ENCODE results near the gene KCNN3.

GRCh38 chr1:154784924-154785531, 85.1 kb downstream of the KCNN3 start:
- TF ChIP-seq POLR2A (IDR thresholded peaks at IDR 0.05; ENCODE audit: low read depth, low read length) (peak; percentile 36; the same call in 1 of the 2 replicates), POLR2AphosphoS5 (IDR thresholded peaks at IDR 0.05; ENCODE audit: low read depth, low read length) (no peak), TAF1 (IDR thresholded peaks at IDR 0.05; ENCODE audit: borderline replicate concordance, low read depth, low read length) (no peak)
